ENCODE measurements around the gene IFI6. TPM values are rescaled to one million over a fixed set of nuclear protein-coding genes. Genes with fewer than 3 reads are reported as not detected.

Gene IFI6
- total and polyA plus RNA-seq, 2 of the 8 experiments (the other 6 are each of a cell fraction or from before 2014, with no cell fraction given) = 6.1 to 13.2 TPM

DNA sequence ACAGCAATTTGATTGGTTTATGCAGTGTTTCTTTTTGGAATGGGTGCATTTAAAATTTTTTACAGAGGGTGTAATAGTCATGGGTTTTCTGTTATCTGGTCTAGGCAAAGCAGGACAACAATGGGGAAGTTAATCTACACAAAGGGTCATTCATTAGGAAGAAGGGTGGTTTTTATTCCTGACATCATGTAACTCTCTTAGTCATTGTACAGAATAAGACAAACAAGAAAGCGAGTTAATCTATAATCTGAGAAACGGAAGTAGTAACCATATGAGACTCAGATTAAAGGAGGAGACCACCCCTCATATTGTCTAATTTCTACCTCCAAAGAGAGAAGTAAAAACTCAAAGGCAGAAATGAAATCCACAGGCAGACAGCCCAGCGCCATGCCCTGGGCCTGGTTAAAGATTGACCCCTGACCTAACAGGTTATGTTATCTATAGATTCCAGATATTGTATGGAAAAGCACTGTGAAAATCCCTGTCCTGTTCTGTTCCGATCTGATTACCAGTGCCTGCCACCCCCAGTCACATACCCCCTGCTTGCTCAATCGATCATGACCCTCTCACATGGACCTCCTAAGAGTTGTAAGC lies 10.5 kb upstream of the IFI6 start:
- ChIA-PET POLR2A (ENCODE audit: partially characterized antibody) (interaction anchor here (1.4 kb wide), 1 partner anchor 11 kb away, joined by 4 read pairs; no protein-coding TSS in a partner anchor), CTCF (ENCODE audit: partially characterized antibody) (interaction anchor here (0.6 to 1.4 kb wide), 3 partner anchors 17 to 463 kb away, joined by 3 to 4 read pairs (median 3); no protein-coding TSS in a partner anchor)
- Histone ChIP-seq H4K5ac (ENCODE audit: insufficient read length, low read depth, low read length) (no peak overlapping the region), H4K8ac (ENCODE audit: extremely low read depth, insufficient read depth, low read length) (no peak overlapping the region), H3K27me3 (replicated peaks in 1 of 4; ENCODE audit: control insufficient read depth in 3 of 4, extremely low read depth in 1 of 4, insufficient read depth in 3 of 4, low read length in 3 of 4) (no peaks in the 10 kb centered on the region), H2AFZ (ENCODE audit: low read length) (no peak overlapping the region), H2BK5ac (ENCODE audit: low read depth, low read length) (no peak overlapping the region), H3K79me2 (ENCODE audit: control insufficient read depth in 1 of 2, insufficient read depth in 2 of 2, low read length in 2 of 2) (no peaks in the 10 kb centered on the region), H3K36me3 (ENCODE audit: control insufficient read depth in 2 of 4, insufficient read depth in 4 of 4, low read length in 3 of 4) (peaks cover 0 to 4% (median 0%) of the 10 kb centered on the region in 4 experiments; a peak in 1 of 8 replicates), H3K56ac (replicated peaks; ENCODE audit: insufficient read length, low read depth, low read length) (no peak overlapping the region), H3K23me2 (ENCODE audit: low read depth, low read length) (no peaks in the 10 kb centered on the region), H2AK5ac (ENCODE audit: low read depth, low read length) (no peak overlapping the region), H3K14ac (ENCODE audit: insufficient read length) (no peak overlapping the region), H4K20me1 (replicated peaks in 1 of 2; ENCODE audit: control insufficient read depth in 1 of 2, insufficient read depth in 2 of 2, low read length in 2 of 2) (no peaks in the 10 kb centered on the region), H2BK15ac (ENCODE audit: low read length) (no peak overlapping the region), H3K23ac (ENCODE audit: insufficient read length) (no peak overlapping the region), H3K9me3 (ENCODE audit: insufficient read depth in 2 of 2, low read depth in 1 of 2, low read length in 1 of 2) (peaks cover 19 to 21% of the 10 kb centered on the region in 2 experiments), H3K4me2 (ENCODE audit: insufficient read depth in 1 of 2, low read depth in 2 of 2, low read length in 2 of 2) (no peak overlapping the region), H2BK120ac (replicated peaks; ENCODE audit: low read depth, low read length) (no peak overlapping the region), H2BK20ac (ENCODE audit: low read length) (no peak overlapping the region), H3K18ac (ENCODE audit: extremely low read depth, low read length) (no peak overlapping the region), H3K4me3 (ENCODE audit: extremely low read depth in 1 of 4, insufficient read depth in 2 of 4, low read depth in 3 of 4, low read length in 4 of 4) (no peak overlapping the region), H3K4ac (replicated peaks; ENCODE audit: insufficient read length, low read depth, low read length) (no peak overlapping the region), H3K9ac (replicated peaks in 1 of 4; ENCODE audit: extremely low read depth in 1 of 4, low read depth in 3 of 4, low read length in 3 of 4) (no peak overlapping the region), H3K4me1 (replicated peaks in 1 of 4; ENCODE audit: control insufficient read depth in 3 of 4, insufficient read depth in 4 of 4, low read length in 3 of 4) (peaks cover 0 to 8% (median under 1%) of the 10 kb centered on the region in 4 experiments; a peak in 4 of 7 replicates), H3K79me1 (ENCODE audit: low read depth, low read length) (no peaks in the 10 kb centered on the region), H4K91ac (replicated peaks; ENCODE audit: insufficient read length, low read length) (no peak overlapping the region), H2BK12ac (ENCODE audit: low read depth, low read length) (no peak overlapping the region), H3K27ac (ENCODE audit: low read depth, low read length) (no peak overlapping the region)
- 87% methylated on average over 5 of the region's 5 CpGs; no CpG with 5 or more reads in 1 of the 2 experiments for WGBS, 2 experiments (ENCODE audit: extremely low coverage in 1 of 2, insufficient coverage in 1 of 2, insufficient read length in 1 of 2, insufficient replicate concordance in 2 of 2, low coverage in 1 of 2, low lambda C conversion rate in 2 of 2, missing lambda C conversion rate in 1 of 2)
- FAIRE-seq = no peak
- DNase-seq (ENCODE audit: low read depth in 1 of 2, low spot score in 2 of 2) = no peak
- TF ChIP-seq RBBP5 (IDR thresholded peaks at IDR 0.05; ENCODE audit: borderline replicate concordance, low read depth, low read length) (no peak), JUN (IDR thresholded peaks at IDR 0.05; ENCODE audit: low read depth, low read length) (no peak), CBX5 (IDR thresholded peaks at IDR 0.05; ENCODE audit: low read depth, low read length) (no peak), SIN3A (conservative IDR thresholded peaks at IDR 0.05 in 1 of 2, IDR thresholded peaks at IDR 0.05 in 1 of 2; ENCODE audit: low read depth in 1 of 2, low read length in 2 of 2) (no peak), TAF1 (IDR thresholded peaks at IDR 0.05; ENCODE audit: low read depth, low read length) (no peak), NRF1 (IDR thresholded peaks at IDR 0.05; ENCODE audit: low read depth, low read length) (no peak), SAP30 (IDR thresholded peaks at IDR 0.05; ENCODE audit: insufficient read depth, insufficient replicate concordance, low read length) (no peak), CTBP2 (IDR thresholded peaks at IDR 0.05; ENCODE audit: borderline replicate concordance, insufficient read depth, insufficient read length, low read length) (no peak), SIX5 (IDR thresholded peaks at IDR 0.05; ENCODE audit: low read depth, low read length) (no peak), JUND (IDR thresholded peaks at IDR 0.05; ENCODE audit: low read length) (no peak), SP4 (IDR thresholded peaks at IDR 0.05; ENCODE audit: low read length) (no peak), SP1 (IDR thresholded peaks at IDR 0.05; ENCODE audit: low read depth, low read length) (no peak)
- TF ChIP-seq, protein P1, sequence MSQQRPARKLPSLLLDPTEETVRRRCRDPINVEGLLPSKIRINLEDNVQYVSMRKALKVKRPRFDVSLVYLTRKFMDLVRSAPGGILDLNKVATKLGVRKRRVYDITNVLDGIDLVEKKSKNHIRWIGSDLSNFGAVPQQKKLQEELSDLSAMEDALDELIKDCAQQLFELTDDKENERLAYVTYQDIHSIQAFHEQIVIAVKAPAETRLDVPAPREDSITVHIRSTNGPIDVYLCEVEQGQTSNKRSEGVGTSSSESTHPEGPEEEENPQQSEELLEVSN (IDR thresholded peaks at IDR 0.05) = no peak

All from H1 (cell line).